NCI-H526 (cell line): Measurements from ENCODE around the gene CHTOP.

Experiments
- DNase-seq, 2 experiments: peaks; one replicate each; lab custom pipeline; 2025; lab: John Stamatoyannopoulos, UW

CHTOP gene

GRCh38 chr1:153613406-153613805 lies 20.5 kb upstream of the CHTOP start:
- no peak for DNase-seq

GRCh38 chr1:153614189-153614900 lies 19.5 kb upstream of the CHTOP start:
- DNase-seq: no peak

- no peak for DNase-seq
Measured at GRCh38 chr1:153614906-153615305, 19.0 kb upstream of the CHTOP start.

GRCh38 chr1:153615406-153615805 lies 18.5 kb upstream of the CHTOP start:
- no peak for DNase-seq

- no peak for DNase-seq
Measured at GRCh38 chr1:153616144-153616916, 17.5 kb upstream of the CHTOP start, which contains the start of gene S100A14. TSS of gene S100A14 (minus strand) at chr1:153616325. CDS start at chr1:153615858, 467 bp downstream.

- no peak for DNase-seq
Measured at GRCh38 chr1:153616917-153617311, 17.0 kb upstream of the CHTOP start.

- DNase-seq: no peak
Measured at GRCh38 chr1:153617663-153618062, 16.2 kb upstream of the CHTOP start.

GRCh38 chr1:153619171-153619570 lies 14.7 kb upstream of the CHTOP start:
- no peak for DNase-seq

- no peak for DNase-seq
Measured at GRCh38 chr1:153623101-153623500, 10.8 kb upstream of the CHTOP start.

- DNase-seq: no peak
Measured at GRCh38 chr1:153624965-153625611, 8.8 kb upstream of the CHTOP start.

GRCh38 chr1:153626477-153626903 lies 7.4 kb upstream of the CHTOP start:
- no peak for DNase-seq

GRCh38 chr1:153626904-153627714 lies 6.8 kb upstream of the CHTOP start, which contains the start of gene S100A13:
TSS of gene S100A13 (minus strand) at chr1:153627505. CDS start at chr1:153626472, 1,033 bp downstream.
- DNase-seq: peak; percentile 96 to 99

GRCh38 chr1:153627715-153628626 lies 5.9 kb upstream of the CHTOP start, which contains the start of gene S100A1:
TSS of gene S100A1 (plus strand) at chr1:153628434. CDS start at chr1:153630522, 2,088 bp downstream.
- DNase-seq: no peak

- DNase-seq: no peak
Measured at GRCh38 chr1:153628638-153629342, 5.1 kb upstream of the CHTOP start.

GRCh38 chr1:153629343-153629665 lies 4.6 kb upstream of the CHTOP start:
- no peak for DNase-seq

GRCh38 chr1:153629971-153630370 lies 3.9 kb upstream of the CHTOP start:
- DNase-seq: no peak

GRCh38 chr1:153630384-153630783 lies 3.5 kb upstream of the CHTOP start:
- DNase-seq: no peak

GRCh38 chr1:153631047-153632022 lies 2.5 kb upstream of the CHTOP start:
- DNase-seq: no peak
